SK-N-SH treated with all-trans-retinoic acid at 6 μM for 48 hours (cell line): ENCODE data around the gene LHX5.

Experiments used
- ATAC-seq: fragments of 200-7000 bp; cut with Tn5 transposase; 3 replicates; pipeline ENCODE4 v1.9.1; 2020; ENCODE audit warnings: mild to moderate bottlenecking, moderate library complexity
- ARNTL ChIP-seq: fragments of 450-650 bp; formaldehyde crosslinking; IDR thresholded peaks from 2 replicates; pipeline ENCODE4 v1.5.0; 2020; ENCODE audit warnings: low read depth, mild to moderate bottlenecking, moderate library complexity, borderline replicate concordance
- BACH2 ChIP-seq: fragments of 250-450 bp; sonication (Bioruptor Pico); IDR thresholded peaks from 2 replicates; pipeline ENCODE4 v1.9.0; 2021; ENCODE audit warnings: mild to moderate bottlenecking, borderline replicate concordance
- CSDC2 ChIP-seq: fragments of 250-450 bp; sonication (Bioruptor Pico); IDR thresholded peaks from 2 replicates; pipeline ENCODE4 v1.5.0; 2020; ENCODE audit warnings: mild to moderate bottlenecking, moderate library complexity
- ESRRG ChIP-seq: fragments of 250-450 bp; sonication (Bioruptor Pico); IDR thresholded peaks from 2 replicates; pipeline ENCODE4 v1.6.1; 2021; ENCODE audit warnings: mild to moderate bottlenecking
- GLIS3 ChIP-seq: fragments of 250-450 bp; sonication (Bioruptor Pico); IDR thresholded peaks from 2 replicates; pipeline ENCODE4 v1.5.0; 2020; ENCODE audit warnings: mild to moderate bottlenecking, moderate library complexity
- ISL1 ChIP-seq: fragments of 250-450 bp; sonication (Bioruptor Pico); IDR thresholded peaks from 2 replicates; pipeline ENCODE4 v2.1.2; 2022; ENCODE audit warnings: mild to moderate bottlenecking, moderate library complexity
- OSR1 ChIP-seq: fragments of 250-450 bp; sonication (Bioruptor Pico); IDR thresholded peaks from 2 replicates; pipeline ENCODE4 v1.8.0; 2022; ENCODE audit warnings: moderate library complexity, mild to moderate bottlenecking, inconsistent platforms
- PATZ1 ChIP-seq: fragments of 250-450 bp; sonication (Bioruptor Pico); IDR thresholded peaks from 2 replicates; pipeline ENCODE4 v1.8.0; 2020; ENCODE audit warnings: mild to moderate bottlenecking, moderate library complexity, borderline replicate concordance
- PPARA ChIP-seq: fragments of 250-450 bp; sonication (Bioruptor Pico); IDR thresholded peaks from 2 replicates; pipeline ENCODE4 v1.5.0; 2020; ENCODE audit warnings: mild to moderate bottlenecking, borderline replicate concordance
- RARB ChIP-seq: fragments of 250-450 bp; sonication (Bioruptor Pico); IDR thresholded peaks from 2 replicates; pipeline ENCODE4 v1.8.0; 2021; ENCODE audit warnings: mild to moderate bottlenecking, moderate library complexity
- SNAI2 ChIP-seq: fragments of 250-450 bp; sonication (Bioruptor Pico); IDR thresholded peaks from 2 replicates; pipeline ENCODE4 v1.5.0; 2020; ENCODE audit warnings: mild to moderate bottlenecking, moderate library complexity
- TCF4 ChIP-seq: fragments of 250-450 bp; sonication (Bioruptor Pico); IDR thresholded peaks from 2 replicates; pipeline ENCODE4 v1.8.0; 2021; ENCODE audit warnings: mild to moderate bottlenecking, moderate library complexity, borderline replicate concordance
- TSHZ2 ChIP-seq: fragments of 250-450 bp; sonication (Bioruptor Pico); IDR thresholded peaks from 2 replicates; pipeline ENCODE4 v1.5.0; 2020; ENCODE audit warnings: mild to moderate bottlenecking, moderate library complexity
- ZFP3 ChIP-seq: fragments of 250-450 bp; sonication (Bioruptor Pico); IDR thresholded peaks from 2 replicates; pipeline ENCODE4 v1.5.0; 2020; ENCODE audit warnings: mild to moderate bottlenecking, moderate library complexity
- ZFP30 ChIP-seq: fragments of 450-650 bp; formaldehyde crosslinking; IDR thresholded peaks from 2 replicates; pipeline ENCODE4 v1.5.0; 2022; ENCODE audit warnings: mild to moderate bottlenecking, moderate library complexity
- ZNF565 ChIP-seq: fragments of 450-650 bp; formaldehyde crosslinking; conservative IDR thresholded peaks from 2 replicates; pipeline ENCODE4 v1.5.0; 2020; ENCODE audit warnings: low read depth, mild to moderate bottlenecking, moderate library complexity
- TF ChIP-seq, protein P1 (sequence below): fragments of 250-450 bp; sonication (Bioruptor Pico); IDR thresholded peaks from 2 replicates; pipeline ENCODE4 v1.5.1; 2021; ENCODE audit warnings: mild to moderate bottlenecking, moderate library complexity
- TF ChIP-seq, protein P2 (sequence below): fragments of 250-450 bp; sonication (Bioruptor Pico); IDR thresholded peaks from 2 replicates; pipeline ENCODE4 v1.5.1; 2020; ENCODE audit warnings: low read depth, mild to moderate bottlenecking, moderate library complexity
- TF ChIP-seq, protein P3 (sequence below): fragments of 250-450 bp; sonication (Bioruptor Pico); IDR thresholded peaks from 2 replicates; pipeline ENCODE4 v1.8.0; 2021; ENCODE audit warnings: low read depth, mild to moderate bottlenecking, moderate library complexity, borderline replicate concordance

Gene LHX5

DNA sequence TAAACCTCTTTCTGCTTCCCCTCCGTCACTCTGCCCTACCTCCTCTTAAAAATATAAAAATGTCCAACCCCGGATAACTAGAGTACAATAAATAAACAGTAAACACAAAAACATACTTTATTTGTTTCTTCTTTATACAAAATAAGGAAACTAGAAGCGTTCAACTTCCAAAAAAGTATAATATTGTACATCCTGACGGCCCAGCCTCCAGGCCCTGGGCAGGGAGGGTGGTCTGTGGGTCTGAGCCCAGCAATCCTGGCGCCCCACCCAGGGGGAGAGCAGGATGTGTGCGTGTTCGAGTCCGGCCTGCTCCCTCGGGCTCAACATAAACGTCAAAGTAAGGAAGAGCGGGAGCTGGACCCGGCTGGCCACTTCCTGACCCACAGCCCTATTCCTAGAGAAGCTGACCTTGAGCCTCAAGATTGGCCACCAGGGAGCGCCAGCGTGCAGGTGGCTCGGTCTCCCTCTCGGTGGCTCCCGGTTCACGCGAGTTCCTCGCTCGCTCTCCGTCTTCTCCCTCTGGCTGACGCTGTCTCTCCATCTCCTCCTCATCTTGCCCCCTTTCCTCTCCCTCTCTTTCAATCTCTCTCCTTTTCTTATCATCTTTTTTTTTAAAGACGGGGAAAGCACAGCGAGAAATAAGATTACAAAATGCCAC, 9.4 kb downstream of the LHX5 start:
- peak; percentile 93 for ATAC-seq
- no peak for TF ChIP-seq CSDC2 (CRISPR knock-in tag)
- TF ChIP-seq, protein P1, sequence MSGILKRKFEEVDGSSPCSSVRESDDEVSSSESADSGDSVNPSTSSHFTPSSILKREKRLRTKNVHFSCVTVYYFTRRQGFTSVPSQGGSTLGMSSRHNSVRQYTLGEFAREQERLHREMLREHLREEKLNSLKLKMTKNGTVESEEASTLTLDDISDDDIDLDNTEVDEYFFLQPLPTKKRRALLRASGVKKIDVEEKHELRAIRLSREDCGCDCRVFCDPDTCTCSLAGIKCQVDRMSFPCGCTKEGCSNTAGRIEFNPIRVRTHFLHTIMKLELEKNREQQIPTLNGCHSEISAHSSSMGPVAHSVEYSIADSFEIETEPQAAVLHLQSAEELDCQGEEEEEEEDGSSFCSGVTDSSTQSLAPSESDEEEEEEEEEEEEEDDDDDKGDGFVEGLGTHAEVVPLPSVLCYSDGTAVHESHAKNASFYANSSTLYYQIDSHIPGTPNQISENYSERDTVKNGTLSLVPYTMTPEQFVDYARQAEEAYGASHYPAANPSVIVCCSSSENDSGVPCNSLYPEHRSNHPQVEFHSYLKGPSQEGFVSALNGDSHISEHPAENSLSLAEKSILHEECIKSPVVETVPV: no peak
- TF ChIP-seq ARNTL: no peak
- TF ChIP-seq RARB (CRISPR knock-in tag): no peak
- TF ChIP-seq PATZ1 (CRISPR knock-in tag): no peak
- TF ChIP-seq ZFP3 (CRISPR knock-in tag): no peak
- TF ChIP-seq BACH2 (CRISPR knock-in tag): no peak
- TF ChIP-seq OSR1 (CRISPR knock-in tag): no peak
- TF ChIP-seq, protein P2, sequence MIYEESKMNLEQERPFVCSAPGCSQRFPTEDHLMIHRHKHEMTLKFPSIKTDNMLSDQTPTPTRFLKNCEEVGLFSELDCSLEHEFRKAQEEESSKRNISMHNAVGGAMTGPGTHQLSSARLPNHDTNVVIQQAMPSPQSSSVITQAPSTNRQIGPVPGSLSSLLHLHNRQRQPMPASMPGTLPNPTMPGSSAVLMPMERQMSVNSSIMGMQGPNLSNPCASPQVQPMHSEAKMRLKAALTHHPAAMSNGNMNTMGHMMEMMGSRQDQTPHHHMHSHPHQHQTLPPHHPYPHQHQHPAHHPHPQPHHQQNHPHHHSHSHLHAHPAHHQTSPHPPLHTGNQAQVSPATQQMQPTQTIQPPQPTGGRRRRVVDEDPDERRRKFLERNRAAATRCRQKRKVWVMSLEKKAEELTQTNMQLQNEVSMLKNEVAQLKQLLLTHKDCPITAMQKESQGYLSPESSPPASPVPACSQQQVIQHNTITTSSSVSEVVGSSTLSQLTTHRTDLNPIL (CRISPR knock-in tag): no peak
- no peak for TF ChIP-seq ISL1 (CRISPR knock-in tag)
- no peak for TF ChIP-seq TSHZ2 (CRISPR knock-in tag)
- TF ChIP-seq ZNF565 (CRISPR knock-in tag): no peak
- no peak for TF ChIP-seq TCF4 (CRISPR knock-in tag)
- TF ChIP-seq, protein P3, sequence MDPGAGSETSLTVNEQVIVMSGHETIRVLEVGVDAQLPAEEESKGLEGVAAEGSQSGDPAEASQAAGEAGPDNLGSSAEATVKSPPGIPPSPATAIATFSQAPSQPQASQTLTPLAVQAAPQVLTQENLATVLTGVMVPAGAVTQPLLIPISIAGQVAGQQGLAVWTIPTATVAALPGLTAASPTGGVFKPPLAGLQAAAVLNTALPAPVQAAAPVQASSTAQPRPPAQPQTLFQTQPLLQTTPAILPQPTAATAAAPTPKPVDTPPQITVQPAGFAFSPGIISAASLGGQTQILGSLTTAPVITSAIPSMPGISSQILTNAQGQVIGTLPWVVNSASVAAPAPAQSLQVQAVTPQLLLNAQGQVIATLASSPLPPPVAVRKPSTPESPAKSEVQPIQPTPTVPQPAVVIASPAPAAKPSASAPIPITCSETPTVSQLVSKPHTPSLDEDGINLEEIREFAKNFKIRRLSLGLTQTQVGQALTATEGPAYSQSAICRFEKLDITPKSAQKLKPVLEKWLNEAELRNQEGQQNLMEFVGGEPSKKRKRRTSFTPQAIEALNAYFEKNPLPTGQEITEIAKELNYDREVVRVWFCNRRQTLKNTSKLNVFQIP (CRISPR knock-in tag): no peak
- TF ChIP-seq ESRRG (CRISPR knock-in tag): no peak
- no peak for TF ChIP-seq ZFP30 (CRISPR knock-in tag)

DNA sequence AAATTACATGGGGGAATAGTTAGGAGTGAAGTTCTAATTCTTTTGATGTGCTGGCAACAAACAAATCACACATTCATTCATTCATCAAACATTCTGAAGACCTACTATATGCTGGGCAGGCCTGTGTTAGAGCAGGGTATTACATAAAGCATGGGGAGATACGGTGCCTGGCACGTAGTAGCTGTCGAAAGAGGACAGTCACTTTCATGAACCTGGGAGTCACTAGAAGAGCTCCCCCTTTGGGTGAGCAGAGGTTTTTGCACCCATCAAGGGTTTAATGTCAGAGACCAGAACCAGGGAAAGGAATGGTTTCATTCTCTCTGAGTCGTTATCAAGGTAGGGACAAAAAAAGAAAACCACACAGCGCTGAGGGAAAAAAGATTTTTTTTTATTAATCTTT, 10.0 kb downstream of the LHX5 start:
- ATAC-seq: peak; percentile 30
- TF ChIP-seq, protein P1: no peak
- no peak for TF ChIP-seq ISL1 (CRISPR knock-in tag)
- no peak for TF ChIP-seq PPARA (CRISPR knock-in tag)
- TF ChIP-seq SNAI2: no peak
- no peak for TF ChIP-seq GLIS3
- TF ChIP-seq, protein P3 (CRISPR knock-in tag): no peak
- no peak for TF ChIP-seq OSR1 (CRISPR knock-in tag)
- TF ChIP-seq TCF4 (CRISPR knock-in tag): no peak
